WTC11 (cell line): ENCODE results near the gene CSPG5.

Source experiments
- AFF4 ChIP-seq: sonication (generic); formaldehyde crosslinking; IDR thresholded peaks from 2 replicates; pipeline ENCODE4 v1.8.1; 2023; ENCODE audit warnings: mild to moderate bottlenecking, missing genetic modification reagents, borderline replicate concordance
- ATF1 ChIP-seq: sonication (generic); formaldehyde crosslinking; IDR thresholded peaks from 2 replicates; pipeline ENCODE4 v1.8.1; 2023; ENCODE audit warnings: mild to moderate bottlenecking, moderate library complexity, missing genetic modification reagents
- ATF3 ChIP-seq: sonication (generic); formaldehyde crosslinking; conservative IDR thresholded peaks from 2 replicates; pipeline ENCODE4 v1.8.1; 2022; ENCODE audit warnings: mild to moderate bottlenecking, missing genetic modification reagents
- CTCF ChIP-seq: fragments of 200-600 bp; IDR thresholded peaks from 2 replicates; pipeline ENCODE4 v1.8.0; 2022; ENCODE audit warnings: antibody characterized with exemption
- E2F4 ChIP-seq: sonication (generic); formaldehyde crosslinking; IDR thresholded peaks from 2 replicates; pipeline ENCODE4 v1.8.1; 2022; ENCODE audit warnings: low read depth, mild to moderate bottlenecking, moderate library complexity, missing genetic modification reagents, borderline replicate concordance
- E2F5 ChIP-seq: sonication (generic); formaldehyde crosslinking; IDR thresholded peaks from 2 replicates; pipeline ENCODE4 v1.8.1; 2022; ENCODE audit warnings: mild to moderate bottlenecking, moderate library complexity, missing genetic modification reagents
- FOXK1 ChIP-seq: sonication (generic); formaldehyde crosslinking; IDR thresholded peaks from 2 replicates; pipeline ENCODE4 v1.8.0; 2022; ENCODE audit warnings: mild to moderate bottlenecking, moderate library complexity, missing genetic modification reagents
- IRF1 ChIP-seq: sonication (generic); formaldehyde crosslinking; IDR thresholded peaks from 2 replicates; pipeline ENCODE4 v1.8.0; 2023; ENCODE audit warnings: missing genetic modification reagents
- JUN ChIP-seq: sonication (generic); formaldehyde crosslinking; IDR thresholded peaks from 2 replicates; pipeline ENCODE4 v1.8.0; 2023; ENCODE audit warnings: mild to moderate bottlenecking, missing genetic modification reagents
- STAT6 ChIP-seq: sonication (generic); formaldehyde crosslinking; conservative IDR thresholded peaks from 2 replicates; pipeline ENCODE4 v1.8.1; 2023; ENCODE audit warnings: mild to moderate bottlenecking, low read depth, missing genetic modification reagents, moderate library complexity
- ZNF121 ChIP-seq: sonication (generic); formaldehyde crosslinking; IDR thresholded peaks from 2 replicates; pipeline ENCODE4 v1.8.0; 2023; ENCODE audit warnings: missing genetic modification reagents
- ZNF138 ChIP-seq: sonication (generic); formaldehyde crosslinking; conservative IDR thresholded peaks from 2 replicates; pipeline ENCODE4 v1.8.1; 2022; ENCODE audit warnings: mild to moderate bottlenecking, moderate library complexity, missing genetic modification reagents
- ZNF317 ChIP-seq: sonication (generic); formaldehyde crosslinking; IDR thresholded peaks from 2 replicates; pipeline ENCODE4 v1.8.1; 2023; ENCODE audit warnings: low read depth, mild to moderate bottlenecking, moderate library complexity, missing genetic modification reagents, borderline replicate concordance
- ZSCAN18 ChIP-seq: fragments of 250-450 bp; sonication (Bioruptor Pico); IDR thresholded peaks from 2 replicates; pipeline ENCODE4 v2.1.2; 2022; ENCODE audit warnings: mild to moderate bottlenecking, moderate library complexity

GRCh38 chr3:47580481-47580880 lies 1.8 kb upstream of the CSPG5 start:
- no peak for TF ChIP-seq STAT6
- no peak for TF ChIP-seq CTCF
- TF ChIP-seq ZNF138, result no peak
- TF ChIP-seq ZSCAN18 (CRISPR knock-in tag), result no peak
- TF ChIP-seq JUN (CRISPR knock-in tag), result no peak
- no peak for TF ChIP-seq AFF4
- TF ChIP-seq ATF3 (CRISPR knock-in tag), result no peak
- TF ChIP-seq ZNF317 (CRISPR knock-in tag), result no peak
- TF ChIP-seq ATF1 (CRISPR knock-in tag), result no peak
- TF ChIP-seq E2F5 (CRISPR knock-in tag), result no peak
- TF ChIP-seq E2F4, result no peak
- no peak for TF ChIP-seq IRF1 (CRISPR knock-in tag)
- TF ChIP-seq FOXK1 (CRISPR knock-in tag), result no peak
- TF ChIP-seq ZNF121 (CRISPR knock-in tag), result no peak
